IgD-negative memory B cell (primary cell): Measurements from ENCODE around the gene ELP5. TPM values are rescaled to one million over a fixed set of nuclear protein-coding genes. Genes with fewer than 3 reads are reported as not detected.

Experiments
- H3K27ac Mint-ChIP-seq, 3 donors: one replicate each; pipeline ENCODE4 v1.8.0; 2020 to 2022; ENCODE audit warnings: mild to moderate bottlenecking in 3 of 3, mixed read lengths in 3 of 3, moderate library complexity in 1 of 3
- H3K27me3 Mint-ChIP-seq: one replicate; pipeline ENCODE4 v1.8.0; 2021; ENCODE audit warnings: mixed read lengths
- H3K36me3 Mint-ChIP-seq: one replicate; pipeline ENCODE4 v1.8.0; 2020; ENCODE audit warnings: mild to moderate bottlenecking, mixed read lengths
- H3K4me1 Mint-ChIP-seq, 3 donors: one replicate each; pipeline ENCODE4 v1.8.0; 2020 to 2022; ENCODE audit warnings: mixed read lengths in 3 of 3, mild to moderate bottlenecking in 1 of 3
- H3K4me3 Mint-ChIP-seq, 4 donors: one replicate each; pipeline ENCODE4 v1.8.0; 2020 to 2022; ENCODE audit warnings: mild to moderate bottlenecking in 4 of 4, mixed read lengths in 4 of 4, moderate library complexity in 3 of 4
- H3K9me3 Mint-ChIP-seq, 3 donors: one replicate each; pipeline ENCODE4 v1.8.0; 2020 to 2021; ENCODE audit warnings: mixed read lengths in 3 of 3, mild to moderate bottlenecking in 1 of 3
- polyA plus RNA-seq: library from polyadenylated mRNA; unstranded; fragments of 300-500 nt; fragmentation: Illumina TruSeq; gene quantifications from one replicate; pipeline ENCODE4 v1.2.3, GENCODE V29; 2021

ELP5 gene
- polyA plus RNA-seq, 1 donor from 2014 or later: 86.8 TPM

DNA sequence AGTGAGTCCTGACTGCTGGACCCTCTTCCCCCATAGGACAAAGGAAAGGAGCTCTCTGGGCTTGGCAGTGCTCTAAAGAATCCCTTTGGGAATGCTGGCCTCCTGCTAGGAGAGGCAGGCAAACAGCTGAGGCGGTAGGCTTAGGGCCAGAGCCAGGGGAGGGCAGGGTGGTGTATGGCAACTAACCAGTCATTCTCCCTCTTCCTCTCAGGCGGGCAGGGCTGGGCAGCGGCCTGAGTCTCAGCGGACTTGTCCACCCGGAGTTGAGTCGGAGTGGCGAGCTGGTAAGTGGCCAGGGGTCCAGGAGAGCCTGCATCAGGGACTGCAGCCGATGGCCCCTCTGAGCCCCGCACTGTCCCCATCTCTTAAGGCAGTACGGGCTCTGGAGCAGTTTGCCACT lies 27.9 kb upstream of the ELP5 start:
- no peaks in the 10 kb centered on the region for H3K9me3 Mint-ChIP-seq
- peaks cover 2% of the 10 kb centered on the region for H3K27me3 Mint-ChIP-seq
- H3K36me3 Mint-ChIP-seq: peaks cover 1% of the 10 kb centered on the region

DNA sequence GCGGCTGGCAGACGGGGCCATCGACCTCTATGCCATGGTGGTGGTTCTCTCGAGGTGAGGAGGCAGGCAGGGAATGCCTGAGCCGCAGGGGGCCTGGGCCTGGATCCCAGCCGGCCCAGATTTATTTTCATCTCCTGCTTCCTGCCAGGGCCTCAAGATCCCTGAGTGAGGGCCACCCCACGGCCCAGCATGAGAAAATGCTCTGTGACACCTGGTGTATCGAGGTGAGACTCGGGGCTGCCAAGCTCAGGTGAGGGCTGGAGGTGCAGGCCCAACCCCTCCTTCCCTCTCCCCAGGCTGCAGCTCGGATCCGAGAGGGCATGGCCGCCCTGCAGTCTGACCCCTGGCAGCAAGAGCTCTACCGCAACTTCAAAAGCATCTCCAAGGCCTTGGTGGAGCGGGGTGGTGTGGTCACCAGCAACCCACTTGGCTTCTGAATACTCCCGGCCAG lies 27.3 kb upstream of the ELP5 start:
- H3K4me3 Mint-ChIP-seq: peak overlapping the region in 2 of 4 donors; percentile 29 to 63
- H3K36me3 Mint-ChIP-seq: peaks cover 4% of the 10 kb centered on the region
- H3K4me1 Mint-ChIP-seq: peaks cover 4 to 19% (median 7%) of the 10 kb centered on the region in 3 donors
- H3K27me3 Mint-ChIP-seq: no peaks in the 10 kb centered on the region
- H3K9me3 Mint-ChIP-seq: no peaks in the 10 kb centered on the region
- no peak overlapping the region for H3K27ac Mint-ChIP-seq

More for the DNA sequence above, 27.9 kb upstream of the ELP5 start:
- peaks cover 10 to 23% (median 12%) of the 10 kb centered on the region in 3 donors for H3K4me1 Mint-ChIP-seq
- H3K27ac Mint-ChIP-seq: peak overlapping the region in 1 of 3 donors; percentile 72
- no peak overlapping the region for H3K4me3 Mint-ChIP-seq

GRCh38 chr17:7225711-7226331 lies 26.2 kb upstream of the ELP5 start:
- Mint-ChIP-seq H3K36me3 (peaks cover 4% of the 10 kb centered on the region), H3K4me3 (peak overlapping the region in 1 of 4 donors; percentile 29), H3K27ac (no peak overlapping the region), H3K9me3 (no peaks in the 10 kb centered on the region), H3K4me1 (peaks cover 1 to 12% (median 3%) of the 10 kb centered on the region in 3 donors), H3K27me3 (no peaks in the 10 kb centered on the region)

GRCh38 chr17:7226721-7227710 lies 25.0 kb upstream of the ELP5 start:
- H3K27ac Mint-ChIP-seq: peak overlapping the region in 1 of 3 donors; percentile 51
- peaks cover 4% of the 10 kb centered on the region for H3K36me3 Mint-ChIP-seq
- no peaks in the 10 kb centered on the region for H3K9me3 Mint-ChIP-seq
- H3K4me3 Mint-ChIP-seq: no peak overlapping the region
- H3K27me3 Mint-ChIP-seq: no peaks in the 10 kb centered on the region
- H3K4me1 Mint-ChIP-seq: peaks cover 1 to 4% (median 2%) of the 10 kb centered on the region in 3 donors

DNA sequence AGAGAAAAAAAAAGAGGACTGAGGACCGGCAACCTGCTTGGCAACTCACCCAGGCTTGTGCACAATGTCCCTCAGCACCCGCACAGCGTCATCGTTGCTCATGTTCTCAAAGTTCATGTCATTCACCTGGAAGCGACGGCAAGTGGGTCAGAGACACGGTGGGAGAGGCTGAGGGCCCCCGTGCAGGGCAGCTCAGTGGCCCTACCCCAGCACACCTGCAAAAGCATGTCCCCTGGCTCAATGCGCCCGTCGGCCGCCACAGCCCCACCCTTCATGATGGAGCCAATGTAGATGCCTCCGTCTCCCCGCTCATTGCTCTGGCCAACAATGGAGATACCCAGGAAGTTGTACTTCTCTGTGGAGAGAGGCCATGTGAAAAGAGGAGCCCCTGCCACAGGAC lies 23.1 kb upstream of the ELP5 start:
- H3K36me3 Mint-ChIP-seq: peaks cover 4% of the 10 kb centered on the region
- no peaks in the 10 kb centered on the region for H3K9me3 Mint-ChIP-seq
- peaks cover 14 to 15% (median 15%) of the 10 kb centered on the region in 3 donors for H3K4me1 Mint-ChIP-seq
- H3K4me3 Mint-ChIP-seq: no peak overlapping the region
- no peak overlapping the region for H3K27ac Mint-ChIP-seq
- no peaks in the 10 kb centered on the region for H3K27me3 Mint-ChIP-seq

GRCh38 chr17:7229504-7229903 lies 22.5 kb upstream of the ELP5 start:
- no peaks in the 10 kb centered on the region for H3K9me3 Mint-ChIP-seq
- no peak overlapping the region for H3K4me3 Mint-ChIP-seq
- no peak overlapping the region for H3K27ac Mint-ChIP-seq

GRCh38 chr17:7232114-7232513 lies 19.9 kb upstream of the ELP5 start:
- H3K4me1 Mint-ChIP-seq: peaks cover 24 to 29% (median 26%) of the 10 kb centered on the region in 3 donors
- H3K36me3 Mint-ChIP-seq: peaks cover 6% of the 10 kb centered on the region
- no peaks in the 10 kb centered on the region for H3K9me3 Mint-ChIP-seq
- H3K4me3 Mint-ChIP-seq: peak overlapping the region; percentile 21 to 79 (median 60)
- peak overlapping the region in 1 of 3 donors; percentile 11 for H3K27ac Mint-ChIP-seq
- no peaks in the 10 kb centered on the region for H3K27me3 Mint-ChIP-seq

More at GRCh38 chr17:7229504-7229903, 22.5 kb upstream of the ELP5 start:
- Mint-ChIP-seq H3K36me3 (peaks cover 4% of the 10 kb centered on the region), H3K4me1 (peaks cover 15 to 17% (median 16%) of the 10 kb centered on the region in 3 donors), H3K27me3 (no peaks in the 10 kb centered on the region)

DNA sequence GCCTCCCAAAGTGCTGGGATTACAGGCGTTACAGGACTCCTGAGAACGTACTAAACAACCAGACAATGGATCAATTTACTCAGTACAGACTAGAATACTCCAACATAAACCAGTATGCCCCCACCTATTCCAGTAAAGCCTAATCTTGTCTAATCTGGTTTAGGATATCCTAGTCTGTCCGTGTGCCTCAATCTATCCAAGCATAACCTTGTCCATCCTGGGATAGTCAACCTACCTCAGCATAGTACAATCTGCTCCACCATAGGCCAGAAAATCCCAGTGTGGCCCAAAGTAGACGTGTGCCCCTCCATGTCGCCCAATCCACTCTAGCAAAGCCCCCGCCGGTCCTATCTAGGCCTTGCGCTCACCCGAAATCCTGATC lies 18.3 kb upstream of the ELP5 start:
- Mint-ChIP-seq H3K4me3 (peak overlapping the region; percentile 87 to 96 (median 91)), H3K4me1 (peaks cover 25 to 30% (median 28%) of the 10 kb centered on the region in 3 donors), H3K27ac (peak overlapping the region; percentile 92 to 97 (median 95)), H3K9me3 (no peaks in the 10 kb centered on the region), H3K36me3 (peaks cover 6% of the 10 kb centered on the region), H3K27me3 (no peaks in the 10 kb centered on the region)

GRCh38 chr17:7234083-7234951 lies 17.7 kb upstream of the ELP5 start, which contains the start of gene DVL2:
DVL2 (minus strand) TSS chr17:7234517; CDS start chr17:7234262, 255 bp downstream.
- H3K36me3 Mint-ChIP-seq: peaks cover 4% of the 10 kb centered on the region
- no peaks in the 10 kb centered on the region for H3K9me3 Mint-ChIP-seq

GRCh38 chr17:7235693-7236665 lies 16.0 kb upstream of the ELP5 start:
- no peaks in the 10 kb centered on the region for H3K27me3 Mint-ChIP-seq
- peaks cover 34 to 43% (median 40%) of the 10 kb centered on the region in 3 donors for H3K4me1 Mint-ChIP-seq
- peak overlapping the region; percentile 27 to 89 (median 82) for H3K4me3 Mint-ChIP-seq
- H3K27ac Mint-ChIP-seq: peak overlapping the region in 1 of 3 donors; percentile 97
- no peaks in the 10 kb centered on the region for H3K9me3 Mint-ChIP-seq
- H3K36me3 Mint-ChIP-seq: peaks cover 8% of the 10 kb centered on the region

More at GRCh38 chr17:7234083-7234951, 17.7 kb upstream of the ELP5 start, which contains the start of gene DVL2:
- Mint-ChIP-seq H3K27me3 (no peaks in the 10 kb centered on the region), H3K4me1 (peaks cover 25 to 30% (median 28%) of the 10 kb centered on the region in 3 donors), H3K27ac (peak within 1 kb of the TSS; percentile 92 to 97 (median 95)), H3K4me3 (peak within 1 kb of the TSS; percentile 87 to 96 (median 91))

GRCh38 chr17:7236808-7237207 lies 15.2 kb upstream of the ELP5 start:
- Mint-ChIP-seq H3K4me3 (peak overlapping the region; percentile 19 to 98 (median 92)), H3K9me3 (no peaks in the 10 kb centered on the region), H3K36me3 (peaks cover 8% of the 10 kb centered on the region)

DNA sequence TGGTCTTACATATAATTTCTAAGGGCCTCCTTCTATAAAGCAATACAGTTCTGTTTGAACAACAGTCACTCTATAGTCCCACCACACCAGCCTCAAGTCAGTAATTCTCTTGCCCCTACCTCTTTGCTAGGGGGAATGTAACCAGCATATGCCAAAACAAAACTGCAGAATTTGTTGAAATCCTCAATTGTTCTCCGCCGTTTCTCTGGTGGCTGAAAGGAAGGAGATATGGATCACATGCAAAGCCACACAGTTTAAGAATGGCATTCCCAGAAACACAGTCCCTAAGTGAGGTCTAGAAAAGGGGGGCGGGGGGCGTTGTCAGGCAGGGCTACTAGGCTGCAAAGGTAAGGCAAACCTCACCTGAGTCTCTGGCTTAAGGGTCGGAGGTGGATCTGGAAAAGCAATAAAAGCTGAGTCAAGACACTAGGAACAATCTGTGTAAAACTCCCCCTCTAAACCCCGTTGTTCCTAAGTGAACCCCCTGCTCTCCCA lies 14.7 kb upstream of the ELP5 start:
- Mint-ChIP-seq H3K9me3 (no peaks in the 10 kb centered on the region), H3K4me3 (peak overlapping the region; percentile 87 to 98 (median 97)), H3K4me1 (peaks cover 40 to 47% (median 42%) of the 10 kb centered on the region in 3 donors), H3K36me3 (peaks cover 8% of the 10 kb centered on the region), H3K27me3 (no peaks in the 10 kb centered on the region), H3K27ac (peak overlapping the region; percentile 84 to 97 (median 87))

More at GRCh38 chr17:7236808-7237207, 15.2 kb upstream of the ELP5 start:
- H3K27ac Mint-ChIP-seq: peak overlapping the region; percentile 78 to 97 (median 87)
- peaks cover 40 to 51% (median 42%) of the 10 kb centered on the region in 3 donors for H3K4me1 Mint-ChIP-seq
- H3K27me3 Mint-ChIP-seq: no peaks in the 10 kb centered on the region
